ENCODE results near the gene GLIPR1L1. TPM values are rescaled to one million over a fixed set of nuclear protein-coding genes. Genes with fewer than 3 reads are reported as not detected.

The GLIPR1L1 gene
- total RNA-seq, 1 experiment from 2014 or later, result not detected

DNA sequence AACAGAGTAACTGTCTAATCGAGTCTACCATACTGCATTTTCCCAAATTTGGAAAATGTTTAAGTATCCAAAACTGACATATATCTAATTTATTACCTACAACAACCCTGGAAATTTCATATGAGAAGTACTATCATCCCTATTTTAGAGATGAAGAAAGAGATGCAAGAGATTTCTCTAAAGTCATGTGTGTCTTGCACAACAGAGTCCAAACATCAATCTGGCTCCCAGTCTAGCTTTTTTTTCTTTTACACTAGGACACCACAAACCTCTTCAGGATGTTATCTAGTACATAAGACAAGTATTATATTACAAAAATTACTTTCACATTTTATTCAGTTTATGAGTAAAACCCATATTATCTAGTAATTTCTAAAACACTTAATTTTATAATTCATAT, 43.5 kb upstream of the GLIPR1L1 start:
- POLR2A ChIA-PET, result no interaction called here
- RAD21 ChIA-PET (ENCODE audit: low non-redundant PET in 1 of 2, low total read pairs in 2 of 2, uncharacterized antibody in 2 of 2, unreplicated experiment in 2 of 2), result no interaction called here
- Histone ChIP-seq H3K4me1 (ENCODE audit: control insufficient read depth in 1 of 2, insufficient read depth in 2 of 2, low read length in 2 of 2) (no peaks in the 10 kb centered on the region), H3K9ac (ENCODE audit: low read length) (no peak overlapping the region), H3K9me3 (ENCODE audit: control insufficient read depth in 1 of 2, insufficient read depth in 1 of 2, low read depth in 1 of 2, low read length in 2 of 2) (no peaks in the 10 kb centered on the region), H3K4me3 (replicated peaks in 1 of 2; ENCODE audit: low read depth in 1 of 2, low read length in 2 of 2) (no peak overlapping the region), H3K27me3 (ENCODE audit: insufficient read depth, low read length) (no peaks in the 10 kb centered on the region), H3K27ac (ENCODE audit: low read depth, low read length) (no peak overlapping the region), H3K4me2 (ENCODE audit: low read length) (no peak overlapping the region), H3K79me2 (ENCODE audit: insufficient read depth, low read length) (no peaks in the 10 kb centered on the region), H3K9me2 (ENCODE audit: insufficient read depth) (no peaks in the 10 kb centered on the region), H4K20me1 (ENCODE audit: insufficient read depth) (no peaks in the 10 kb centered on the region), H3K36me3 (ENCODE audit: control insufficient read depth in 1 of 2, insufficient read depth in 2 of 2, low read length in 2 of 2) (no peaks in the 10 kb centered on the region), H2AFZ (ENCODE audit: low read depth, low read length, poor library complexity, severe bottlenecking) (no peak overlapping the region)
- BruUV-seq (replicated peaks), result no TSS peak
- TF ChIP-seq POLR2A (IDR thresholded peaks at IDR 0.05; ENCODE audit: borderline replicate concordance, extremely low read depth, insufficient read depth, insufficient read length) (no peak), TCF7L2 (IDR thresholded peaks at IDR 0.05; ENCODE audit: borderline replicate concordance, extremely low read depth, insufficient read depth, insufficient read length) (no peak)
- no peak for ATAC-seq
- CTCF ChIA-PET, result interaction anchor here (0.6 kb wide), 1 partner anchor 14 kb away, joined by 4 read pairs; no protein-coding TSS in a partner anchor
- intact Hi-C loops (cut with micrococcal nuclease), result no loop called here
- no peak for DNase-seq (ENCODE audit: low read depth, low spot score)

DNA sequence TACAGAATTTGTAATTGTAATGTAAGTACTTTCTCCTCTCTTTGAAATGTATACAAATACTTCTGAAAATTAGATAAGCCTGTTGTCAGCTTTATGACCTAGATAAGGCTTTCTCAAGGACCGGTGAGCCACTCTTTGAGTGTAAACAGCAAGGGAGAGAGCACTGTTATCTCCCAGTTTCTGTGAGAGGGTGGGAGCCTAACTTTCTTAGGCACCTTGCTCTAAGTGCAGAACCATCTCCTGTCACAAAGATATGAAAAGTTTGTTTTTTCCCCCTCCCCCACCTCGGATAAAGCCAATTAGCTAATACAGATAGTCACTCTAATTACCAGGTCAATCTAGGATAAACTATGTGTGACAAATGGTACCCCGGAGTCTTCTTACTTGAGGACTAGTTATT, 40.1 kb upstream of the GLIPR1L1 start:
- Histone ChIP-seq H3K36me3 (ENCODE audit: control insufficient read depth in 1 of 2, insufficient read depth in 2 of 2, low read length in 2 of 2) (no peaks in the 10 kb centered on the region), H3K4me3 (replicated peaks in 1 of 2; ENCODE audit: low read depth in 1 of 2, low read length in 2 of 2) (no peak overlapping the region), H3K9ac (ENCODE audit: low read length) (no peak overlapping the region), H3K9me3 (ENCODE audit: control insufficient read depth in 1 of 2, insufficient read depth in 1 of 2, low read depth in 1 of 2, low read length in 2 of 2) (no peaks in the 10 kb centered on the region), H3K27me3 (ENCODE audit: insufficient read depth, low read length) (no peaks in the 10 kb centered on the region), H4K20me1 (ENCODE audit: insufficient read depth) (no peaks in the 10 kb centered on the region), H3K4me1 (ENCODE audit: control insufficient read depth in 1 of 2, insufficient read depth in 2 of 2, low read length in 2 of 2) (no peaks in the 10 kb centered on the region), H3K9me2 (ENCODE audit: insufficient read depth) (no peaks in the 10 kb centered on the region), H3K4me2 (ENCODE audit: low read length) (no peak overlapping the region), H3K27ac (ENCODE audit: low read depth, low read length) (no peak overlapping the region), H3K79me2 (ENCODE audit: insufficient read depth, low read length) (no peaks in the 10 kb centered on the region), H2AFZ (ENCODE audit: low read depth, low read length, poor library complexity, severe bottlenecking) (no peak overlapping the region)
- RAD21 ChIA-PET (ENCODE audit: low non-redundant PET in 1 of 2, low total read pairs in 2 of 2, uncharacterized antibody in 2 of 2, unreplicated experiment in 2 of 2), result no interaction called here
- ATAC-seq, result no peak
- POLR2A ChIA-PET, result no interaction called here
- CTCF ChIA-PET, result no interaction called here
- intact Hi-C loops (cut with micrococcal nuclease), result no loop called here
- BruUV-seq (replicated peaks), result no TSS peak
- TF ChIP-seq YY1 (IDR thresholded peaks at IDR 0.05; ENCODE audit: extremely low read depth, insufficient replicate concordance, low read depth, low read length) (no peak), ZNF274 (IDR thresholded peaks at IDR 0.05; ENCODE audit: low read depth, low read length) (no peak), FOSL1 (IDR thresholded peaks at IDR 0.05; ENCODE audit: low read depth) (no peak), RAD21 (IDR thresholded peaks at IDR 0.05; ENCODE audit: low read depth) (no peak), CBX3 (IDR thresholded peaks at IDR 0.05; ENCODE audit: low read depth) (no peak), POLR2AphosphoS5 (IDR thresholded peaks at IDR 0.05; ENCODE audit: low read depth, low read length) (no peak), ELF1 (IDR thresholded peaks at IDR 0.05; ENCODE audit: borderline replicate concordance, low read depth) (no peak), EGR1 (IDR thresholded peaks at IDR 0.05; ENCODE audit: low read depth) (no peak), ZFX (IDR thresholded peaks at IDR 0.05) (no peak), SIN3A (IDR thresholded peaks at IDR 0.05; ENCODE audit: low read depth) (no peak), TCF7L2 (IDR thresholded peaks at IDR 0.05; ENCODE audit: borderline replicate concordance, extremely low read depth, insufficient read depth, insufficient read length) (no peak), SP1 (IDR thresholded peaks at IDR 0.05; ENCODE audit: low read depth) (no peak)
- TF ChIP-seq, protein P1, sequence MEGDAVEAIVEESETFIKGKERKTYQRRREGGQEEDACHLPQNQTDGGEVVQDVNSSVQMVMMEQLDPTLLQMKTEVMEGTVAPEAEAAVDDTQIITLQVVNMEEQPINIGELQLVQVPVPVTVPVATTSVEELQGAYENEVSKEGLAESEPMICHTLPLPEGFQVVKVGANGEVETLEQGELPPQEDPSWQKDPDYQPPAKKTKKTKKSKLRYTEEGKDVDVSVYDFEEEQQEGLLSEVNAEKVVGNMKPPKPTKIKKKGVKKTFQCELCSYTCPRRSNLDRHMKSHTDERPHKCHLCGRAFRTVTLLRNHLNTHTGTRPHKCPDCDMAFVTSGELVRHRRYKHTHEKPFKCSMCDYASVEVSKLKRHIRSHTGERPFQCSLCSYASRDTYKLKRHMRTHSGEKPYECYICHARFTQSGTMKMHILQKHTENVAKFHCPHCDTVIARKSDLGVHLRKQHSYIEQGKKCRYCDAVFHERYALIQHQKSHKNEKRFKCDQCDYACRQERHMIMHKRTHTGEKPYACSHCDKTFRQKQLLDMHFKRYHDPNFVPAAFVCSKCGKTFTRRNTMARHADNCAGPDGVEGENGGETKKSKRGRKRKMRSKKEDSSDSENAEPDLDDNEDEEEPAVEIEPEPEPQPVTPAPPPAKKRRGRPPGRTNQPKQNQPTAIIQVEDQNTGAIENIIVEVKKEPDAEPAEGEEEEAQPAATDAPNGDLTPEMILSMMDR (IDR thresholded peaks at IDR 0.05 in 2 of 3, conservative IDR thresholded peaks at IDR 0.05 in 1 of 3; ENCODE audit: borderline replicate concordance in 1 of 3, insufficient read depth in 1 of 3, low read depth in 2 of 3, low read length in 2 of 3), result no peak
- TF ChIP-seq, protein P2, sequence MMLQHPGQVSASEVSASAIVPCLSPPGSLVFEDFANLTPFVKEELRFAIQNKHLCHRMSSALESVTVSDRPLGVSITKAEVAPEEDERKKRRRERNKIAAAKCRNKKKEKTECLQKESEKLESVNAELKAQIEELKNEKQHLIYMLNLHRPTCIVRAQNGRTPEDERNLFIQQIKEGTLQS (IDR thresholded peaks at IDR 0.05), result no peak
- no peak for DNase-seq (ENCODE audit: low read depth, low spot score)

All from HCT116 (cell line).